ENCODE results near the gene ITIH2.

ITIH2 gene

DNA sequence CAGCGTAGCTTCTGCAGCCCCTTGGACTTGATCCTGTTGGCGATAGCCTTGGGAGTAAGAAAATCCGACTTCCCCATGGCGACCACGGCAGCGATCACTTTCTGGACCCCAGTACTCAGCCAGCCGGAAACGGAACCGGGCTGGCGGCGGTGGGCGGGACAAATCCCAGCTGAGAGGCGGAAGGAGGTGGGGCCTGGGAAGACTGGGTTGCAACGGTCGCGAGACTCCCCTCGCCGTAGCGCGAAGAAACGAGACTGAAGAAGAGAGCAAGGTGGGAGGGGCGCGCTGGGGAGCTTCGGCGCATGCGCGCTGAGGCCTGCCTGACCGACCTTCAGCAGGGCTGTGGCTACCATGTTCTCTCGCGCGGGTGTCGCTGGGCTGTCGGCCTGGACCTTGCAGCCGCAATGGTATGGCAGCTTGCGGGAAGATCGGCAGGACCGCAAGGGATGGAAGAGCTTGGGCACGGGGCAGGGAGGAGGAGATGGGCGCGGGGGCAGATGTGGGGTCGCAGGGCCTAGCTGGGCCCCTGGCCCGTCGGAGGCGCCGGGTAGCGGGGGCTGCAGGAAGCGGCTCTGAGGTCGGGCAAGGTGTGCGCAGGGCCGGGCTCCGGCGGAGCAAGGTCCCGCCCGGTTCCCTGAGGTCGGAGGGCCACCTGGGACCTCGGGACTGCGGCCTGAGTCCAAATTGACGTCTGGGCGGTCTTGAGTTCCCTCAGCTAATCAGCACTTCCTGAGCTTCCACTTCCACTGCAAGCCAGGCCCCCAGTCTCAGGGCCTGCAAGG lies 84.9 kb downstream of the ITIH2 start, which contains the start of the genes ATP5F1C and KIN:
TSS of gene ATP5F1C (plus strand) at position 321 of the 782 bp plus-strand sequence. CDS start at position 352, 31 bp downstream.
TSS of gene KIN (minus strand) at position 137 of the 782 bp plus-strand sequence. CDS start at position 77, 60 bp downstream.
- H3K4me3 ChIP-seq (ENCODE audit: low read depth, low read length), result peak within 1 kb of the TSS; percentile 99
- DNase-seq (ENCODE audit: low read depth, low spot score), result peak; percentile 97
- in situ Hi-C loops (cut with HindIII; ENCODE audit: low sequenced_read_pairs), result no loop called here
- TF ChIP-seq, protein P1, sequence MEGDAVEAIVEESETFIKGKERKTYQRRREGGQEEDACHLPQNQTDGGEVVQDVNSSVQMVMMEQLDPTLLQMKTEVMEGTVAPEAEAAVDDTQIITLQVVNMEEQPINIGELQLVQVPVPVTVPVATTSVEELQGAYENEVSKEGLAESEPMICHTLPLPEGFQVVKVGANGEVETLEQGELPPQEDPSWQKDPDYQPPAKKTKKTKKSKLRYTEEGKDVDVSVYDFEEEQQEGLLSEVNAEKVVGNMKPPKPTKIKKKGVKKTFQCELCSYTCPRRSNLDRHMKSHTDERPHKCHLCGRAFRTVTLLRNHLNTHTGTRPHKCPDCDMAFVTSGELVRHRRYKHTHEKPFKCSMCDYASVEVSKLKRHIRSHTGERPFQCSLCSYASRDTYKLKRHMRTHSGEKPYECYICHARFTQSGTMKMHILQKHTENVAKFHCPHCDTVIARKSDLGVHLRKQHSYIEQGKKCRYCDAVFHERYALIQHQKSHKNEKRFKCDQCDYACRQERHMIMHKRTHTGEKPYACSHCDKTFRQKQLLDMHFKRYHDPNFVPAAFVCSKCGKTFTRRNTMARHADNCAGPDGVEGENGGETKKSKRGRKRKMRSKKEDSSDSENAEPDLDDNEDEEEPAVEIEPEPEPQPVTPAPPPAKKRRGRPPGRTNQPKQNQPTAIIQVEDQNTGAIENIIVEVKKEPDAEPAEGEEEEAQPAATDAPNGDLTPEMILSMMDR (IDR thresholded peaks at IDR 0.05; ENCODE audit: low read depth, low read length), result no peak

DNA sequence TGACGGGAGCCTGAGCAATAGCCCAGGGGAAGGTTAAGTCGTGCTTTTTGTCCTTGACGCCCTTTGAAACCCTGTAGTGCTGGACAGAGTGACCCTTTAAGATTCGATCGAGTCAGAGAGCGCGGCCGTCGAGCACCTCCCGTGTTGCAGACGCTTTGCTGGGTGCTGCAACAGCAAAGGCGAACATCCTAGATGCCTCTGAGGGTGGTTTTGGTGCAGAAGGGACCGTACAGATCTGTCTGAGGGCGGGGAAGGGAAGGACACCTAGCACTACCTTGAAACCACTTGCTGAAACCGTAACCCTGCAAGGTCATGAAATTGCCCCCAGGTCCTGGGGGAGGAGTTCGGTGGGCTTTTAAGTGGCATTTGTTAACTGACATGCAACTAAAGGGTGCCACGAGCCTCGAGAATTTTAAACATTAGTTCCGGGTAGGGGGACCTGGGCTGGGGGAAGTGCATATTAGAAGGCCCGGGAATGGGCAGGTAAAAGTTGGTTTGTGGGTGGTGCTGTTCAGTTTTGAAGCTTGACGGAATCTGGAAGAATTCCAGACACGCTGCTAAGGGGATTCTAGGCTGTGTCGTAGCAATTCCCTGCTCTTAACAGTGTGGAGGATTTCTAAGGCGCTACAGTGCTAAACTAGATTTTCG lies 85.6 kb downstream of the ITIH2 start:
- in situ Hi-C loops (cut with HindIII; ENCODE audit: low sequenced_read_pairs), result no loop called here
- peak; percentile 17 for DNase-seq (ENCODE audit: low read depth, low spot score)
- TF ChIP-seq, protein P1 (IDR thresholded peaks at IDR 0.05; ENCODE audit: low read depth, low read length), result no peak
- peak overlapping the region; percentile 99 for H3K4me3 ChIP-seq (ENCODE audit: low read depth, low read length)

DNA sequence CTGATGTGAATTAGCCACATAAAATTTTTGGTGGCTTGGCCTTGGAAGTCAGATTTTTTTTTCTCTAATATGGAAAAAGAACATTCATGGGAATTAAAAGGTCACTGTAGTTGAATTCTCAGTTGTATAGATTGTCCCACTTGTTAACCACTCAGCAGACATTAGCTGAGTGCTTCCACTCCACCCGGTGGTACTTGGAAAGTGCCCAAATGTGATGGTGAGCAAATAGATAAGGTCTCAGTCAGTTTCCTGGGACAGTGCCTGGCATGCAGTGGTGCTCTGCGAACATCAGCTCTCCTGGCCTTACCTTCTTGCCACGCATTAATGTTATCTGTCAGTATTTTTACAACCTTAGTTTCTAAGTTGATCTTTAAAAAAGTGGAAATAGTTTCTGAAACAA lies 86.3 kb downstream of the ITIH2 start:
- peak; percentile 16 for DNase-seq (ENCODE audit: low read depth, low spot score)

DNA sequence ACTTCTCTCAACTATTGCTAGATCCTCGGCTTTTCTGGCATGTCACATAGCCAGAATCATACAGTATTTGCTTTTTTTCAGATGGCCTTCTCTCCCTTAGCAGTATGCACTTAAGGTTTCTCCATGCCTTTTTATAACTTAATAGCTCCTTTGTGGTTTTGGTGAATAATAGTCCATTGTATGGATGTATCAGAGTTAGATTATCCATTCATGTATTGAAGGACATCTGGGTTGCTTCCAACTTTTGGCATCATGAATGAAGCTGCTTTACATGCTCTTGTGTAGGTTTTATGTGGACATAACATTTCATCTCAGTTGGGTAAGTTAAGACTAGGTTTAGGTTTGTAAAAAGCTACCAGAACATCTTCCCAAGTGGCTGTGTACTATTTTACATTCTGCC lies 89.4 kb downstream of the ITIH2 start:
- in situ Hi-C loops (cut with HindIII; ENCODE audit: low sequenced_read_pairs), result no loop called here
- TF ChIP-seq, protein P1 (IDR thresholded peaks at IDR 0.05; ENCODE audit: low read depth, low read length), result no peak
- H3K4me3 ChIP-seq (ENCODE audit: low read depth, low read length), result no peak overlapping the region
- no peak for DNase-seq (ENCODE audit: low read depth, low spot score)

More for the DNA sequence above, 86.3 kb downstream of the ITIH2 start:
- peak overlapping the region; percentile 99 for H3K4me3 ChIP-seq (ENCODE audit: low read depth, low read length)
- in situ Hi-C loops (cut with HindIII; ENCODE audit: low sequenced_read_pairs), result no loop called here
- TF ChIP-seq, protein P1 (IDR thresholded peaks at IDR 0.05; ENCODE audit: low read depth, low read length), result no peak

DNA sequence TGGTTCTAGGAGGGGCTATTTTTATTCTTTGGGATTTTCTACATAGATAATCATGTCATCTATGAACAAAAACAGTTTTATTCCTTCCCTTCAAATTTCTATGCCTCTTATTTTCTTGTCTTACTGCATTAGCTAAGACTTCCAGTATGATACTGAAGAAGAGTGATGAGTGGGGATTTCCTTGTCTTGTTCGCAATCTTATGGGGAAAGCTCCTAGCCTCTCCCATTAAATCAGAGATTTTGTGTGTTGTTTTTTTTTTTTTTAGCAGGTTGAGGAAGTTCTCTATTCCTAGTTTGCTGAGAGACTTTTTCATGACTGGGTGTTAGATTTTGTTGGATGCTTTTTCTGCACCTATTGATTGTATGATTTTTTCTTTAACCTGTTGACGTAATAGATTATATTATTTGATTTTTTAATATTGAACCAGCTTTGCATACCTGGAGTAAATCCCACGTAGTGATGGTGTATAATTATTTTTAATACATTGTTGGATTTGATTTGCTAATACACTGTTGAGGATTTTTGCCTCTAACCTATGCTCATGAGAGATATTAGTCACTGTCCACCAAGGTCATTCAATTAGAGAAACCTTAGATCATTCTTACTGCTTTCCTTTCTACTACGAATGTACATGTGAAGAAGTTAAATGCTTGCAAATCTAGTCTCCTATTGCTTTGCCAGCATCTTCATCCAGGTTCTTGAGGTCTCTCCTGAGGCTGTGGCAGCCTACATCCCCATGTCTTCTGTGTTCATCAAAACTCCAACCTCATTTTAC lies 91.3 kb downstream of the ITIH2 start:
- no peak overlapping the region for H3K4me3 ChIP-seq (ENCODE audit: low read depth, low read length)
- TF ChIP-seq, protein P1 (IDR thresholded peaks at IDR 0.05; ENCODE audit: low read depth, low read length), result no peak
- DNase-seq (ENCODE audit: low read depth, low spot score), result no peak
- in situ Hi-C loops (cut with HindIII; ENCODE audit: low sequenced_read_pairs), result no loop called here

DNA sequence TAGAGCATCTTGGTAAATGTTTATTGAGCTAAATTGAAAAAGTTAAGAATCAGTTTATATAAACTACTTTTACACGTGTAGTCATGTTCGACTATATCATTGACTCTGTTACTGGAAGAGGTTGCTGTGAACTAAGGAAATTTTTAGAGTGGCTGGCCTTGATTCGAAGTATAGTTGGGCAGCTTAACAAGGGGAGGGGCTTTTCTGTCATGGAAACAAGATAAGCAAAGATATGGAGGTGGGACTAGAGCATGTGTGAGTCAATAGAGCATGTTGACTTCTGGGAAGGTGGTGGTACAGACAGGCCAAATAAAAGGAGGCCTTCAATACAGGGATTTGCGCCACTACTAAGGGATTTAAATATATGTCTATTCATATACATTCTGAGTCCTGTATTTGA lies 92.5 kb downstream of the ITIH2 start:
- peak; percentile 26 for DNase-seq (ENCODE audit: low read depth, low spot score)
- TF ChIP-seq, protein P1 (IDR thresholded peaks at IDR 0.05; ENCODE audit: low read depth, low read length), result no peak
- no peak overlapping the region for H3K4me3 ChIP-seq (ENCODE audit: low read depth, low read length)
- in situ Hi-C loops (cut with HindIII; ENCODE audit: low sequenced_read_pairs), result no loop called here
